Neuron (in vitro differentiated cells): ENCODE results near the gene ACYP2.
"Not testable (repeated sequence)": the region's sequence is repeated elsewhere in the genome, so short reads cannot be mapped to it uniquely, and the experiment has no call there.

ENCODE experiments used
- H2AFZ ChIP-seq: one replicate; pipeline ENCODE4 v1.6.1; 2013; ENCODE audit warnings: low read depth, mild to moderate bottlenecking, inconsistent platforms, low read length, moderate library complexity
- H3K27me3 ChIP-seq: one replicate; pipeline ENCODE4 v1.6.1; 2013; ENCODE audit warnings: low read length; ENCODE audit not compliant: insufficient read depth
- H3K36me3 ChIP-seq: one replicate; pipeline ENCODE4 v1.6.1; 2013; ENCODE audit warnings: low read length; ENCODE audit not compliant: insufficient read depth
- H3K4me1 ChIP-seq: one replicate; pipeline ENCODE4 v1.6.1; 2013; ENCODE audit warnings: low read length; ENCODE audit not compliant: insufficient read depth
- H3K4me3 ChIP-seq: 2 replicates; pipeline ENCODE4 v1.5.1; 2013; ENCODE audit warnings: mild to moderate bottlenecking, low read length, moderate library complexity
- H3K9me3 ChIP-seq: one replicate; pipeline ENCODE4 v1.6.1; 2013; ENCODE audit warnings: low read length

Gene ACYP2

GRCh38 chr2:54310961-54311360, 195.5 kb downstream of the ACYP2 start:
- no peaks in the 10 kb centered on the region for H3K36me3 ChIP-seq
- peaks cover 8% of the 10 kb centered on the region for H3K4me1 ChIP-seq
- H3K9me3 ChIP-seq: no peaks in the 10 kb centered on the region
- no peak overlapping the region for H3K4me3 ChIP-seq
- H3K27me3 ChIP-seq: no peaks in the 10 kb centered on the region
- H2AFZ ChIP-seq: no peak overlapping the region

DNA sequence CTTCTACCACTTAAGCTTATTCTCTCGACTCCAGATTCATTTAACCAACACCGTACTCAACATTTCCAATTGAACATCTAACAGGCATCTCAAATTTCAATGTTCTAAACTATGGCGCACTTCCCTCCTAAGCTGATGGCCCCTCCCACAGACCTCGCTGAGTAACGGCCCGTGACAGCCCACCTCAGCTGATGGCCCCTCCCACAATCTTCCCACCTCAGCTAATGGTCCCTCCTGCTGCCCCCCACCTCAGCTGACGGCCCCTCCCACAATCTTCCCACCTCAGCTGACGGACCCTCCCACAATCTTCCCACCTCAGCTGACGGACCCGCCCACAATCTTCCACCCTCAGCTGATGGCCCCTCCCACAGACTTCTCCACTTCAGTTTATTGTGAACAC, 197.7 kb downstream of the ACYP2 start:
- no peak overlapping the region for H3K4me3 ChIP-seq
- no peaks in the 10 kb centered on the region for H3K9me3 ChIP-seq
- no peak overlapping the region for H2AFZ ChIP-seq
- no peaks in the 10 kb centered on the region for H3K27me3 ChIP-seq
- H3K36me3 ChIP-seq: no peaks in the 10 kb centered on the region
- H3K4me1 ChIP-seq: peaks cover 9% of the 10 kb centered on the region

DNA sequence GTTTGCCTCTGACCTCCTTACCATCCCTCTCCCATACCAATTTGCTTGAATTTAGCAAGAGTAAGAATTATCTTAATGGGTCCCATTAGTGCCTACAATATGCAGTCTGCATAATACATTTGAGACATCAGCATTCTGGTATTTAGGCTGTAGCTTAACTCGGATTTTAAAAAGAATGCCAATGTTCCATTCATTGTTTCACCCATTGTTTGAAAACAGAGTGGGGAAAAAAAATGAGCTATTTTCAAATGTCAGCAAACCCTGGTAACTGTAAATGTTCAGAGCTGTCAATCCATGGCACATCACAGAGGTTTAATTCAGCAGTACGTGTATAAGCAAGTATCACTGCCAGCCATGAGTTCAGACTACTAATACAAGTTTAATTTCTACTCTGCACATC, 202.6 kb downstream of the ACYP2 start:
- Histone ChIP-seq H3K9me3 (no peaks in the 10 kb centered on the region), H2AFZ (no peak overlapping the region), H3K36me3 (no peaks in the 10 kb centered on the region), H3K4me1 (peaks cover 9% of the 10 kb centered on the region), H3K4me3 (no peak overlapping the region), H3K27me3 (no peaks in the 10 kb centered on the region)

DNA sequence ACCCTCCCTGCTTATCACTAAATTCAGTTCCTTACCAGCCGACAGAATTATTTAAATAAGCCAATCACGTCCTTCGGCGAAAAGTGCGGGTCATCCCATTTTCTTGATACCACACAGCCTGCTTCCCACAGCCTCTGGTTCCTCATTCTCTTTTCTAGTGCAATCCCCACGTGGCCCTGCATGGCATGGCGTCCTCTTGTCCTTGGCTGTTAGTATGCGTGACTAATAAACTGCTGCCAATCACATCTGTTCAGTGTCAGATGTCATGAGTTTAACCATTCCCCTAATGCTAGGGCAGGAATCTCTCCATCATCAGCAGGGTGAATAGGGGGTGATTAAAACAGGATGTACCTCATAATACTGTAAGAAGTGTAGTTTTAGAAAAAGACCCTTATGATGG, 203.4 kb downstream of the ACYP2 start:
- Histone ChIP-seq H3K4me3 (no peak overlapping the region), H3K9me3 (no peaks in the 10 kb centered on the region), H3K4me1 (peaks cover 9% of the 10 kb centered on the region), H3K36me3 (no peaks in the 10 kb centered on the region), H2AFZ (no peak overlapping the region), H3K27me3 (no peaks in the 10 kb centered on the region)

GRCh38 chr2:54321047-54321446, 205.6 kb downstream of the ACYP2 start:
- Histone ChIP-seq H3K9me3 (peaks cover 6% of the 10 kb centered on the region), H3K4me3 (no peak overlapping the region), H2AFZ (no peak overlapping the region), H3K27me3 (no peaks in the 10 kb centered on the region), H3K36me3 (no peaks in the 10 kb centered on the region), H3K4me1 (peaks cover 9% of the 10 kb centered on the region)

GRCh38 chr2:54324517-54324916, 209.1 kb downstream of the ACYP2 start:
- not testable (repeated sequence) for H3K4me3 ChIP-seq, H2AFZ ChIP-seq, H3K9me3 ChIP-seq, H3K27me3 ChIP-seq, H3K36me3 ChIP-seq, H3K4me1 ChIP-seq

DNA sequence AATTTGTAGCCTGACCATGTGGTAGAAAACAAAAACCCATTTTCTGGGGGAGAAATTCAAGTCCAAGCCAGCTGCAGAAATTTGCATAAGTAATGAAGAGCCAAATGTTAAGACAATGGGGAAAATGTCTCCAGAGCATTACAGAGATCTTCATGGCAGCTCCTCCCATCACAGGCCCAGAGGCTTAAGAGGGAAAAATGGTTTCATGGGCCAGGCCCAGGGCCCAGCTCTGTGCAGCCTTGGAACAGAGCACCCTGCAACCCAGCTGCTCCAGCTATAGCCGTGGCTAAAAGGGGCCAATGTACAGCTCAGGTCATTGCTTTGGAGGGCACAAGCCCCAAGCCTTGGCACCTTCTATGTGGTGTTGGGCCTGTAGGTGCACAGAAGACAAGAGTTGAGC, 209.7 kb downstream of the ACYP2 start:
- Histone ChIP-seq H3K27me3 (no peaks in the 10 kb centered on the region), H2AFZ (no peak overlapping the region), H3K36me3 (no peaks in the 10 kb centered on the region), H3K9me3 (peaks cover 6% of the 10 kb centered on the region), H3K4me1 (peaks cover 7% of the 10 kb centered on the region), H3K4me3 (no peak overlapping the region)

- no peaks in the 10 kb centered on the region for H3K27me3 ChIP-seq
- H3K4me3 ChIP-seq: peak overlapping the region; percentile 65
- H3K4me1 ChIP-seq: peaks cover 15% of the 10 kb centered on the region
- peak overlapping the region; percentile 88 for H2AFZ ChIP-seq
- peaks cover 6% of the 10 kb centered on the region for H3K9me3 ChIP-seq
- no peaks in the 10 kb centered on the region for H3K36me3 ChIP-seq
Measured at GRCh38 chr2:54329482-54330161, 214.2 kb downstream of the ACYP2 start.

DNA sequence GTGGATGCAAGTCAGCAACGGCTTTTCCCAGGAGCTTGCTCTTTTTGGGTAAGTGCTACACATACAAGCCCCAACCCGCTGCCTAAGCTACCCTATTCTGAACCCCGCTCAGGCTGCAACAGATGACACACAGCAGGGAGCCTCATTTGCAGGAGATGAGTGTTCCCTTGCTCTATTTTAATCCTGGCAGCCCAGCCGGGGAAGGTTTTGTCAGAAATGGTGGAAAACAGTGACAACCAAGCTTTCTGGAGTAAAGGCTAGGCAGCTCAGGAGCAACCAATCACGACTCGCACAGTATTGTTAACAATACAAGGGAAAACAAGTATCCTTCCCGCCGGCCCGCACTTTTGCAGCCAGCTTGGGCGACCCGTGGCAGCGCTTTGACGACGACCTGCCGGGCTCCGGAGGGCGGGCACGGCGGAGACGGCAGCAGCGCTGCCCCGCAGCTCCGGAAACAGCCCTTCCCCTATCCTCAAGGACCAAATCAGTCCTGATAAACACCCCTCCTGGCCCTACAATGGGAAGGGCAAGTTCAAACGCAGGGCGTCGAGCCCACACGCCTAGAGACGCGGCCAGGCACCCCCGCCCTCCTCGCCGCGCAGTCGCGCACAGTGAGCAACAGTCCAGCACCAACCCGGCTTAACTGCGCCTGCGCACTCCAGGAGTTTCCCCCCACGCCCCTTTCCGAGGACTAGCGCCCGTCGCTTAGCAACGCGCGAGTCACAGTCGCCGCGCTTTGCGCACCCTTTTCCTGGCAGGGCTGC, 214.9 kb downstream of the ACYP2 start:
- H3K27me3 ChIP-seq: no peaks in the 10 kb centered on the region
- peak overlapping the region; percentile 88 for H2AFZ ChIP-seq
- H3K9me3 ChIP-seq: peaks cover 4% of the 10 kb centered on the region
- H3K4me1 ChIP-seq: peaks cover 15% of the 10 kb centered on the region
- H3K4me3 ChIP-seq: peak overlapping the region; percentile 65
- H3K36me3 ChIP-seq: no peaks in the 10 kb centered on the region

DNA sequence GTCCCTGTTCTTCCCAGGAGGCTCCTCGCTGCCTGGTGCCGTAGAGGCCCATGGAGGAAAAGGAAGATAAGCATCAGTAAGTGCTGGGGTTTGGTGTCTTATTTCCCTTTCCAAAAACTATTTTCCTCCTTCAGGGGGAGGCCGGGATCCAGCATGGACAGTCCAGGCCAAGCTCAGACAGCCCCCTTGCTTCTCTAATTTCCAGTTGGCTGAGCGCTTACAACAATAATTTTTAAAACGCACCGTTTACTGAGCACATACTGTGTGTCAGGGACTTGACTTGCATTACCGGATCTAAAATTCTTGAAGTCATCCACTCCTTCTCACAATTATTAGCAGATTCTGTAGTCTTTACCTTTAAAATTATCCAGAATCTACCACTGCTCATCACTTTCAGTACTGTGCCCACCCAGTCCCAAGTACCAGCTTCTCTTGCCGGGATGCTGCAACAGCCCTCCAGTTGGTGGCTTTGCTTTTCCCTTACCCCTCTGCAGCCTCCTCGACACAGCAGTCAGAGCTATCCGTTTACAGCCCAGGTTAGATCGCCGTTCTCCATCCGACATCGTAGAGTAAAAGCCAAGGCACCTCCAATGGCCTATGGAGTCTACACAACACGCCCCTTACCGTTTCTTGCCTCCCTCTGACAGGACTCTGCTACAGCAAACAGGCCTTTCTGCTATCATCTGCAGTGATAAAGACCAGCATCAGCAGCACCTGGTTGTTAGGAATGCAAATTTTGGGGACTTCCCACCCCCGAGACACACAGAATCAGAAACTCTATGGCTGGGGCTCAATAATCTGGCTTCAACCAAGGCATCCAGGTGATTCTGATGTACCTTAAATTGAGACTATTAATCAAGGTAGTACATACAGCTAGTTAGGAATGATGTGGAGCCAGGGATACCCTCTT, 215.8 kb downstream of the ACYP2 start:
- Histone ChIP-seq H3K9me3 (no peaks in the 10 kb centered on the region), H3K4me3 (peak overlapping the region; percentile 65), H3K36me3 (no peaks in the 10 kb centered on the region), H3K4me1 (peaks cover 15% of the 10 kb centered on the region), H3K27me3 (no peaks in the 10 kb centered on the region), H2AFZ (peak overlapping the region; percentile 88)

GRCh38 chr2:54332386-54332785, 217.0 kb downstream of the ACYP2 start:
- Histone ChIP-seq H2AFZ (no peak overlapping the region), H3K9me3 (no peaks in the 10 kb centered on the region), H3K4me3 (no peak overlapping the region), H3K27me3 (no peaks in the 10 kb centered on the region), H3K36me3 (no peaks in the 10 kb centered on the region), H3K4me1 (peaks cover 15% of the 10 kb centered on the region)

GRCh38 chr2:54336136-54336976, 220.9 kb downstream of the ACYP2 start:
- peaks cover 2% of the 10 kb centered on the region for H3K4me1 ChIP-seq
- no peaks in the 10 kb centered on the region for H3K27me3 ChIP-seq
- H3K9me3 ChIP-seq: no peaks in the 10 kb centered on the region
- H2AFZ ChIP-seq: no peak overlapping the region
- H3K36me3 ChIP-seq: no peaks in the 10 kb centered on the region
- H3K4me3 ChIP-seq: no peak overlapping the region
